Muscle of back (tissue), 11 donors: Measurements from ENCODE around the gene ETNK2. TPM values are rescaled to one million over a fixed set of nuclear protein-coding genes. Genes with fewer than 3 reads are reported as not detected.

ENCODE experiments used
- DNase-seq, 3 donors: peaks; one replicate each; pipeline versions ENCODE4 v3.0.0 to v3.0.0-alpha.2; 2013
- polyA plus RNA-seq, 10 donors: library from polyadenylated mRNA; unstranded; fragments of 120-200 nt; gene quantifications; one replicate each; pipeline ENCODE4 v1.2.1, GENCODE V29; 2013; ENCODE audit not compliant: insufficient read length in 10 of 10

ETNK2 gene
- polyA plus RNA-seq, 10 donors = 1.8 to 5.4 (median 3.0) TPM

DNA sequence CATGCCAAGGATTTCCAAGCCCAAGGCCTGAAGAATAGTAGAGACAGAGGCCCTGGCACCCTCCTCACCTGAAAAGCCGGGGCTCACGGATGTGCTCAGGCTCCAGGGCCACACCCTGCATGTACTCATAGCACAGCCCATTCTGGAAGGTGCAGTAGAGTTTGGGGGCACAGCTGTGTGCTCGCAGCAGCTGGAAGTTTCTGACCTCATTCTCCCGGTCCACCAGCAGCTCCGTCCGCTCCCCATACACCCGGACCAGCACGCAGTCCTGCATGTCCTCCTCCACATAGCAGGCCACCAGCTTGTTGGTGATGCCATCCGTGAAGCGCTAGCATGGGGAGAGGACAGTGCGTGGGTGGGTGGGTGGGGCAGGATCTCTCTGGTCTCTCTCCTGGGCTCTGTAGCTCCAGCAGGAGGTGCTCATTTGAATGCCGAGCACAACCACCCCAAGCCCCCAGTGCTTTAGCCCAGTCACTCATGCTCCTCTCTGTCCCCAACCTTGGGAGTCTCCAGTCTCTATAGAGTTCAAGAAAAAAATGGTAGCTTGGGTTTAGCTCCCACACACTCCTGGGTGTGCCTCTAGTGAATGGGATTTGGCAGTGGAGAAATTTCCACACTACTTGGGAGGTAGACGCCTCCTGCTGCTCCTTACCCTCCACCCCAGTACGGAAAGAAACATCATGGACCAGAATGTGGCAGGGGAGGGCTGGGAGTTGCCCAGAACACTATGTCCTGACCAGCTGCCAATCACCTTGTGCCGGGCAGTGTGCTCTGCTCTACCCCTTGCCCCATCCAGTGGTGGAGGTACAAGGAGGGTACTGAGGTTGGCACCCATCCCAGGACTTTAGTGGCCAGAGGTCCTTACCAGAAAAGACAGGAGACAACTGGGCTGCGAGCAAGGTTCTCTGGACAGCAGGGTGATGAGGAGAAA is 1.9 kb downstream of the ETNK2 start:
- DNase-seq = peak in 1 of 3 donors; percentile 27

DNA sequence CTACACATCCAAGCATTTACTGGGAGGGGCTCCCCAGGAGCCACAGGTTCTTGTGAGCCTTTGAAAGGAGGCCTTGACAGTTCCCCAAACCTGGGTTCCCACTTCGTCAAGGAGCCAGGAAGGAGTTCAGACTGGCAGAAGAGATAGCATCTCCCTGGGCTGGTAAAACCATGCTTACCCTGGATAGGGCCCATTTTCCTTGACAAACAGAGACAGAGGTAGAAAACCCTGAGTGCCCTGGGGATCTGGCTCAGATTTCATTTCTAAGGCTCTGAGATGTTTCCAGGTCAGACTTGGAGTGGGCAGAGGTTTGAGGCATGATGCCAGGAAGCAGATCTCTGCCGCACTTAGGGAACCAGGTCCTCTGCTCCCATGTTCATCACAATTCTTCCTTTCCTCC is 2.7 kb downstream of the ETNK2 start:
- DNase-seq = no peak

DNA sequence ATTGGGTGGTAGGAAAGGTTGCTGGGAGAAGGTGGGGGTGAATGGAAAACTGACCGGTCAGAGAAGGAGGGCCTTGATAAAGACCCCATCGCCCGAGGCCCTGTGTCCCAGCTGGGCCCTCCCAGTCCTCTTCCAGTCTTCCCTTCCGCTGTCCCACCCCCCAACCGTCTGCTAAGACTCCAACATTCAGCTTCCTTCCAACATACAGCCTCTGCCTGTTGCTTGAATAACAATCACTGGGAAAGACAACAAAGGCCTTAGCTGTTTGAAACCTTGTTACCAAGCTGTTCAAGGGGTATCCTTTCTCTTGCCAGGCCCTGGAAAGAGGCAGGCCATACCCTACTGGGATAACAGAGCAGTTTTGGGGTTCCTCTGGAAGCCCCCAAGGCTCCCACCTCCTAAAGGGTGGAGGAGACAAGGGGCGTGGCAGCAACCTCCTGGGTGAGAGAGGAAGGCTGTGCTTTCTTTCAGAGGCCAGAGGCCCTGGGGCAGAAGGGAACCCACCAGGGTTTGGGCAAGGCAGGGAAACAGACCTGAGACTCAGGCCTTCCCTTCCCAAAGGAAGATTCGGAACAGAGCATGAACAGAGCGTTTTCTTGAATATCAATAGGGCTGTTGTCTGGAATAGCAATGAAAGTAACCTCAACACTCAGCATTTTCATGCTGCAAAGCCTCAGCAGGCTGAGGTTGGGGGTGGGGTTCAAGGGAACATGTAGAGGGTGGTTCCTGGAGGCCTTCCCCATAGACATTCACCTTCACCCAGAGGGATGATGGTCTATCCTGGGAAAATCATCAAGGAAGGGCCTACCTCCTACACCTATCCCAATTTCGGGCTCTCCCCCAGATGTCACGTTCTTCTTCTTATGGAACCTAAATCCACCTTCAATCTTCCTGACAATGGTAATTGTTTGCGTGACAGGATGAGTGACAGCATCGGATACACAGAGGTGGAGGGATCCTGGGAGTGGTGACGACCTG is 4.1 kb downstream of the ETNK2 start:
- DNase-seq = no peak

DNA sequence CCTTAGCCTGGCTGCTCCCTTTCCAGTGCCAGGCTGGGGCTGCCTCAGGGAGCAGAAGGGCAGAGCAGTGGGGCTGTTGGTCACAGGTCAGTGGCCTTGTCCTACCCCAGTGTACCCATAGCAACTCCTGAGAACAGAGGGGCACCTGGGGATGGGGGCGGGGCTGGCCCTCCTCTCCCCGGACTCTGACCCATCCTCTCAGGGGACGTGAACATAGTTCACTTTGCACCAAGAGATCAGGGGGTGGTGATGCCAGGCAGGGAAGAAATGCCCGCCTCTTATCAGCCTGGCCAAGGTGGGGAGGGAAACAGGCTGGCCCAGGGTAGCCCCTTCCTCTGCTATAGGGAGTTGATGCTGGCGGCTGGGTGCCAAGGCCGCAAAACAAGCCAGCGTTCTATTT is 4.9 kb downstream of the ETNK2 start:
- no peak for DNase-seq

DNA sequence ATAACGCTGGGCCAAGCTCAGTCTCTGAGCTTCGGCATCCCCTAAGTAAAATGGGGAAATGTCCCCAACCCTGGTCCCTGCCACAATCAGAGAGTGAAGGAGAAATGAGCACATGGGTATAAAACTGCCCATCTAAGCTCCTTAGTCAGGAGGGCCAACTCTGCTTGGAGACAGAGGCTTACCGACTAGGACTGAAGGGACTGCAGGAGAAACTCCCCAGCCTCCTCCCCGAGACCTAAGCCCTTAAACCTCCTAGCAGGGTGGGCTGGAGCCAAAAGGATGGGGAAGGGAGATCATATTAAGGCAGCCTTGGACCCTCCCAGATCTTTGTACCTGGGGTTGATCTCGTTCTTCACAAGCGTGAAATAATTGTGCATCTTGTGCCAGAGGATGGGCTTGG is 5.5 kb downstream of the ETNK2 start:
- DNase-seq = no peak

DNA sequence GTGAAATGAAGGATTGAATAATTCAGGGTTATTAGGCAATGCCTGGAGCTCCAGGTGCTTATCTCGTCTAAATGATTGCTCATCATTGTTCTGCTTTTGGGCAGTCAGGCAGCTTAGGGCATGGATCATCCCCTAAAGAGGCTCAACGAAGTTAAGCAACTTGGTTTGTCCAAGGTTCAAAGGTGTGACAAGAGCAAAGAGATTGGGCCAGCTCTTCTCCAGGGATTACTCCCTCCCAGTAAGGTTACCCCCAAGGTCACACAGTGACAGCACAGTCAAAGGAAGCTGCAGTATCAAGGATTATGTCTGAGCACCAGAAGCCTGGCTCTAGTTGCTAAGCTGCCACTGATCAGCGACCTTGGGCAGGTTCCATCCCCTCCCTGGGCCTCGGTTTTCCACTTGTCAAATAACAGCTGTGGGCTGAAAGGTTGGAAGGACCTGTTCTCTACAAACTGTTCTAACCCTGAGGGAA is 6.8 kb downstream of the ETNK2 start:
- DNase-seq = no peak

DNA sequence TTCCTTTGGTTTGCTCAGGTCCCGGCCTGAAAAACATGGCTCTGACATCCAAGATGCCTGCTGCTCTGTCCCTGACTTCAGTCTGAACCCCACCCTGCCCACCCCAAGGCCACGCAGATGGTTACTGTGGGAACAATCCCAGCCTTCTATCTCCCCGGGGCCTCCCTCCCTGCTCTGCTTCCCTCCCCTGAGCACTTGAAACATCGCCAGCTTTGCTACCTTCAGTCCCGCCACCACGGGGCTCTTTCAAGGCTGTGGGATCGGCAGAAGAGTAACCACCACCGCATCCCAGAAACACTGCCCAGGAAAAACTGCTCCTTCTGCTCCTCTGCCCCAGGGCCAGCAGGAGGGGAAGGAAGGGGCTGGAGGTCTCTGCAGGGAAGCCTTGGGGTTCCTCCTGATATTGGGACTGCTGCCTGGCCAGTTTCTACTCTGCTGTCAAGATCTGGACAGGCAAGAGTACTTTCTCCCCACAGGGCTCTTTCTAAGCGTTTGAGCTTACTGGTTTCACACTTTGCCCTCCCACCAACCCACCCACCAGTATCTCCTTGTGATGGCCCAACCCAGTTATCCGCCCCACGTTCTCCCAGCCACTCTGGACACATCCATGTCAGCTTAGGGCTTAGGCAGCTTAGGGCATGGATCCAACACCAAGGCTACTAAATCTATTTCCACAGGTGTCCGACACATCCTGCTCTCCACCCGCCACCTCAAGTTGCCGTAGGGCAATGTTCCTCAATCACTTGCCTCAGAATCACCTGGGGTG is 8.4 kb downstream of the ETNK2 start:
- DNase-seq = no peak

DNA sequence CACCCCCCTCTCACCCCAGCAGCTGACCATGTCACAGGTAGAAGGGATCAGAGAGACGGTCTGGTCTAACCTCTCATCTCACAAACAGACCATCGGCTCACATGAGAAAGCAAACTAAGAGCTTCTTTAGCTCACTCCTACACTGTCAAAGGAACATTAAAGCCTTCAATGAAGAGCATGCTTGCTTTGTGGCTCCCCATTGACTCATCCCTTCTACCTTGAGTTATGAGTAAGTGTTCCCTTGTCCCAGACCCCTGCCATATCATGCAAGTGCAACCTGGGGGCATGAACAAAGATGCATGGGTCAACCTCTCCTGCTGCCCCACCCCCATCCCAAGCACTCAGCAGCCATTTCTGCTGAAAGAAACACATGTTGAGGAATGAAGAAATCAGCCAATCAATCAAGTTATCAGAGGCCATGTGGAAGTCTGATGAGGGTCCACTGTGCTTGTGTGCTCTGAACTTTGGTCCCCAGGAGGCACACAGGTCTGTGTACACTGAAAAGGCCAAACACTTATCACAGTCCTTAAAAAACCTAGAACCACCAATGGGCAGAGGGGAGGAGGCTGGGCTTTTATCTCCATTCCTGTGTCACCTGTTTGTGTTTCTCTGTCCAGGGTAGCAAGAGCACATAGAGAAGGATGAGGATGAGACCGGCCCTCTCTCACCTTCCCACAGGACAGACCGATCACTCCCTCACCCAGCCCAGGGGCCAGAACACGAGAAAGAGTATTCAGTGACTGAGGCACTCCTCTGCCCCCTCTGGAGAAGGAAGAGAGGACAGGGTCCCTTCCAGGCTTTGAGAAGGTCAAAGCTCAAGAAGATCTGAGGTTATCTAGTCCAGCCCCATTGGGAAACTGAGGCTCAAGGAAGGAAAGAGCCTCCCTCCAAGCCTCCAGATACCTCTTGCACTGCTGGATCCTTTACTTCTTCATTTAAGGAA is 9.5 kb downstream of the ETNK2 start:
- no peak for DNase-seq

DNA sequence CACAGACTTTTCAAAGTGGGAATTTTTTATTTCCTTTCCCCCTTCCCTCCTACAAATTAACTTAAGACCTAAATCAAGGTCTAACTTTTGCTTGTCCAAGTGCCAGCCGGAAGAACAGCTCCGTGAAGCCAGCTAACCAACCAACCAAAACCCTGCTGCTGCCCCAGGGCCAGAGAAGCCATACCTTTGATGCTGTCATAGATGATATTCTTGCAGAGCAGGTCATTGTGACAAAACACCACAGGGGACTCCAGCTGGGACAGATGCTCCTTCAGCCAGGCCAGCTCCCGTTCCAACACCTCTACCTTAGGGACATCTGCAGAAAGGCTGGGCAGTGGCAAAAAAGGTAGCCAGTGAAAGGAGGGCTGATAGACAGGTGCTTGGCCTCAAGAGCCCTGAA is 10.7 kb downstream of the ETNK2 start:
- DNase-seq = no peak

DNA sequence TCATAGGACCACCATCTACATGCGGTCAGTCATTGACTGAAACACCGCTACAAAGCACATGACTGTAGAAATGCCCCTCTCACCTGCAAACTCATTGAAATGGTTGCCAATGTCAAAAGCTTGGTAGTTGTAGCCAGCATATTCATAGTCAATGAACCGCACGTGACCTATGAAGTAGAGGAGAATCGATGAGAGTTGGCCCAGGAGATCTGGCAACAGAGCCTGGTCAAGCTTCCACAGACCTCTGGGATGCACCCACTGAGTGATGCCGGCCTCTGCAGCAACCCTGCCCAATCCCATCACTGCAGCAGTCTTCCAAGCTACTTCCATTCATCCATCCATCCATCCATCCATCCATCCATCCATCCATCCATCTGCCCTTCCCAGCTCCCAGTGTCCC is 11.9 kb downstream of the ETNK2 start:
- no peak for DNase-seq

DNA sequence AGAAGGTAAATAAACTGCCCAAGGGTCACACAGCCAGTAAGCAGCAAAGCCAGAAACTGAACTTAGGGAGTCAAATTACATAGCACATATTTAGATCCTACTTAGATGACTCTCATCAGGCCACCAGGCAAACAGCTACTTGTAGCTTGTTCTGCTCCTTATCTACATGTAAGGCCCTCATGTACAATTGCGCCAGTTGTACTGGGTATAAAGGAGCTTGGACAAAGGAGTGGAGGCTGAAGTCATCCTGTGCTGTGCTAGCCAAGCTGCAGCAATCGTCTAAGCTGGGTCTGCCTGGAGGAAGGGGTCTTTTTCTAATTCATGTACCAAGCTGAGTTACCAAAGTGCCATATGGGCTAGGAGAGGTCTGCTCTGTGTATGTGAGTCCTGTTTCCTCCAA is 12.8 kb downstream of the ETNK2 start:
- DNase-seq = no peak

DNA sequence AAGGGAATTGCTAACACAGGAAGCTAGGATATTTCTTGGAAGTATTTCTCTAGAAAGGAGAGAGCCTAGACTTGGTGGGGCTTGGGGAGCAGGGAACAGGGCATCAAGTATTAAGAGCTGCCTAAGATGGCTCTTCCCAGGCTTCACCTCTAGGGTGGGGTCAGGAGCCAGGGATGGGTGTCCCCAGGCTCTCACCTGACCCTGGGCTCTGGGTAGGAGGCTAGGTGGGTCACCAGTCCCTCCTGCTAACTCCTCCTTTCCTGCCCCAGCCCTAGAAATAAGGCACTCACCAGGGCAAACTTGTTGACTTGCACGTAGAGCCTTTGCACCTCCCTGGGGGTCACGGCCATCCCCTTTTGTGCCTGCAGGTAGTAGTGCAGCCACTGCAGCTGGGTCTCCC is 15.0 kb downstream of the ETNK2 start:
- no peak for DNase-seq

DNA sequence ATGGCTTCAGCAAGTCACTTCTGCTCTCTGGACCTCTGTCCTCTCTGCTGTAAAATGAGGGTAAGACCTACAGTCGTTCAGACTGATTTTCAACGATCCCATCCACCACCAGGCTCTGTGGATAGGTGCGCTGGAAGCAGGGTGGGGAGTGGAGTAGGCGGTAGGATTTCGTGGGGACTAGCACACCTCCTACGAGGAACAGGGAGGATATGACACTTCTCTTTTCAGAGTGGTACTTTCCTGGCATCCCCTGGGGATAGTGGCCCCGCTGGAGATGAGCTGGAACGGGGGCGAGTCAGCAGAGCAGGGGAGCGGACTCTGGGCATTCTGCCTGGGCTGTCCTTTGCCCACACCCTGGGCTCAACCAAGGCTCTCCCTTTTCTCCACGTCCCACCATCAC is 17.7 kb downstream of the ETNK2 start:
- DNase-seq = no peak

DNA sequence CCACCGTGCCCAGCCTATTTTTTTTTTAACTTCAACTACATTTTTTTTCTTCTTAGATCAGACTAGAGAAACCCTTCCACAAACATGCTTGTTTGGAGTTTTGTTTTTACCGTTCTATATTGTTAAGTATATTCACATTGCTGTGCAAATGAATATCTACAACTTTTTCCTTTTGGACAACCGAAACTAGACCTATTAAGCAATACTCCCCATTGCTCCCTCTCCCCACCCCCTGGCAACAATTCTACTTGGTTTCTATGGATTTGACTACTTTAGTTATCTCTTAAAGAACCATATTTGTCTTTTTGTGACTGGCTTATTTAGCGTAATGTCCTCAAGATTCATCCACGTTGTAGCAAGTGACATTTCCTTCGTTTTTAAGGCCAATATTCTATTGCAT is 19.1 kb downstream of the ETNK2 start:
- DNase-seq = no peak

DNA sequence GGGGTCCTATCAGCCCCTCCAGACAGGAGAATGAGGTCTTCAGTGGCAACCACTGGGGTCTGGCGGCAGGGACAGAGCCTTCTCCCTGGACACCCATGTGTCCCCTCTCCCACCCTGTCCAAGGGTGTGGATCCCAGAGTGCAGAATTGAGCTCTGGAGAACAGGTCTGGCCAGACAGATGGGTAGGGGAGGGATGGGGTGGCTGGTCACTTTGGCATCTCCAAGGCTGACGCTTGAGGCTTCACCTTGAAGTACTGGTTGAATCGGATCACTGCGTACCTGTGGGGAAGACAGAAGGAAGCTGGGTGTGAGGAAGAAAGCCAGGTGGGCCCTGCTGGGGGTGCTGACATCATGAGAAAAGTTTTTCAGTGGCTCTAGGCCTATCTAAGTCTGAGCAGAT is 19.9 kb downstream of the ETNK2 start:
- DNase-seq = no peak

DNA sequence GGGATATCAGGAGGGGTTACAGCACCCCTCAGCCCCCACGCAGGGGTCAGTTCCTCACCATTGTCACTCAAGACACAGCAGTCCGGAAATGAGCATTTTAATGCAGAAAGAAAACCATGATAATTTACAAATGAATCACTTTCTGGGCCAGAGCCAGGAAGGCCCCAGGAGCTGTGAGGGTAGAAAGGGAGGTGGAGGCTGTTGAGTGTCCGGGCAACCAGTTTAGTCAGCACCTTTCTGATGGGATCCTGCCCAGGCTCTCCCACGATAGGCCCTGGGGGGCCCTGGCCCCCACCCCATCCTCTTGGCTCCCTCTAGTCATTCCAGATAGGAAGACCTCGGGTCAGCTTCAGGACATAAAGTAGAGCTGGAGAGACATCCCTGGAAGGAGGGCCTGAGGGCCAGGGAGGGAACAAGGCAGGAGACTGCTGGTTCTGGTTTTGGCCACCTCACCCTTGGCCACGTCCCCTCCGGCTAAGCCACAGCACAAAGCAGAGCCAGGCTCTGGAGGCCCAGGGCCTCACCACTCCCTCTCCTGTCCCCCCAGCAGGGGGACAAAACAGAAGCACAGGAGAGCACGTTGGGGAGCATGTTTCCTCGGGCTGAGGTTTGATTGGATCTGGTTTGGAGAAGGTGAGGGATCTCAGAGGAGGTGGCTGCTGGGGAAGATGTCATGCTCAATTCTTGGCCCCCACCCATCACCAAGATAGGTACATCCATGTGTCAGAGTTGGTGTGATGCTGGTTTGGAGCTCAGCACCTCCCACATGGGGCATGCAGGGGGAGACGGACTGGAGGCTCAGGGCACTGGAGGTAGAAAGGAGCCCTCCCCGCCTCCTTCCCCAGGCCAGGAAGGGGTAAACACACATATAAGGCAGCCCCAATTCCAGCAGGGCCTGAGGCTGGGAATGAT is 20.6 kb downstream of the ETNK2 start:
- peak; percentile 36 to 71 (median 61) for DNase-seq

DNA sequence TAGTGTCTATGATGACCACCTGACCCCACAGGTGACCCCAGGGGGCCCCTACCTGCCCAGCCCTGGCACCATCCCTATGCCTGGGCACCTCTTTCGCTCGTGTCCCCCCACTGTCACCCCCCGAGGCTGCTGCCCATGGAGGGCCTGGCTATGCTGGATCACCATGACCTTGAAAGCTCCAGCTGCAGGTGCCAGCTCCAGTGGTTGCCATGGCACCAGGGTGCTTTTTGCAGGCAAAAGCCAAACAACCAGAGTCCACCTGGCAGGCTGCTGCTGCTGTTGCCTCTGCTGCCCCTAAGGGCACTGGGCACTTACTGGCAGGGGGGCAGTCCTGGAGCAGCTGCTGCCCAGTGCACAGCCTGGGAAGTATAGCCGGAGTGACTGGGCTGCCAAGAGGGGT is 21.7 kb downstream of the ETNK2 start:
- DNase-seq = peak in 1 of 3 donors; percentile 19

DNA sequence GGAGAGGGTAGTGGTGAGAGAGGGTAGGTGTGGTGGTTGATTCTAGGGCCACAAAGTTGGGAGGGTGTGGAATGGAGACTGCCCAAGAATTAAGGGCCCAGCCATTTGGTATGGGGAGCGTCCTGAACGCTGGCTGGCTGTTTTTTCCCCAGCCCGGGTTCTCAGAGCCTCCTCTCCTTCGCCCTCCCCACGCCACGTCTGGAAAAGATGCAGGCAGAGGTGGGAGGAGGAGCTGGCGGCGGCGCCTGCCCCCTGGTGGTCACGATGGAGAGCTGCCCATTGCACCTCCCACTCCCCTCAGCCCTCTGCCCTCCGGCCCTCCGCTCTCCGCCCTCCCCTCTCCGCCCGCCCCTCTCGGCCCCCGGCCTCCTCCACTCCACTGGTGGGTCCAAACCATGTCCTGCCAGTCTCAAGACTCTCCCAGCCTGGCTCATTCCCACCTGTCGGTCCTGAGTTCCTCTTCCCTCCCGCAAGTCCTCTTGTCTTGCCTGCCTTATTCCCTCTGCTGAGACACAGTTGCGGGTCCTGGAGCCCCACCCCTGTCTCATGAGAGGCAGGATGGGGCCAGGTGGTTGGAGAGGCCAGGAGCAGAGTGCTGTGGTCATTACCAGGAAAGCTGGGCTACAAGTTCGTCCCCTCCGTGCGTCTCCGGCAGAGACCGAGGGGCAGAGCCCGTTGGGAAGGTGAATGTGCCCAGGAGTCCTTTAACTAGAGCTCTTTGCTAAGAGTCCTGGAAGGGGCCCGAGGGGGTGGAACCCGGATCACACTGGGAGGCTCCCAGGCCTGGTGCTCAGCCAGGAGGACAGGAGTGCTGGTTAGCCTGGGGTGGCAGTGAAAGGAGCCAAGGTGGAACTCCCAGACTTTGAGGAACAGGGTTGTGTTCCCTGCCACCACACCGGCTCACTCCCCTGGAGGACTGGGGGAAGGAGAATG is 22.6 kb downstream of the ETNK2 start:
- peak in 2 of 3 donors; percentile 75 to 88 for DNase-seq
